ENCODE measurements around the gene TTLL11.

Gene TTLL11

GRCh38 chr9:121819428-121820231 lies 273.5 kb downstream of the TTLL11 start:
- DNase-seq (ENCODE audit: low spot score in 2 of 2) (no peak), ATAC-seq (no peak)
- H3K36me3 Mint-ChIP-seq = peaks cover 5% of the 10 kb centered on the region
- peaks cover 7% of the 10 kb centered on the region for H3K4me1 Mint-ChIP-seq
- no peaks in the 10 kb centered on the region for H3K9me3 Mint-ChIP-seq
- H3K27ac Mint-ChIP-seq = peak overlapping the region; percentile 48
- H3K4me3 Mint-ChIP-seq = no peak overlapping the region

GRCh38 chr9:121818841-121819427 lies 274.2 kb downstream of the TTLL11 start:
- Mint-ChIP-seq H3K4me1 (peaks cover 7% of the 10 kb centered on the region), H3K27ac (no peak overlapping the region), H3K4me3 (no peak overlapping the region), H3K36me3 (peaks cover 5% of the 10 kb centered on the region), H3K9me3 (no peaks in the 10 kb centered on the region)
- ATAC-seq (no peak), DNase-seq (ENCODE audit: low spot score in 2 of 2) (no peak)

- ATAC-seq = no peak
Observed at GRCh38 chr9:121818016-121818661, 275.0 kb downstream of the TTLL11 start.

DNA sequence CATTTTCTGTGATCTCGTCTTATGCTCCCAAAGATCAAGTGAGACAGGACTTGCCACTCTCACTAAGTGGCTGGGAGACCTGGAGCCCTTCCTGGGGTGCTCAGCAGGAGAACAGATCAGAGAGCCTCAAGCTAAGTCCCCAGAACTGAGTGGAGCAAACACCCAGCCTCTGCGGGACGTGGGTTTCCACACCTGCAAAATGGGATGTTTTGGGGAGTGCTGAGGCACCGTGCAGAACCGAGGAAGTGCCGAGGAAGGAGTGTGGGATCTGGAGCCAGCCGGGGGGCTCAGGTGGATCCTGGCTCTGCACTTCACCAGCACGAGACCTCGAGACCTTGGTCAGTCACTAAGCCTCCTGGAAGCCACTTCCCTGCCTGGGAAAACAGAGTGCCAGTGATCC lies 275.6 kb downstream of the TTLL11 start:
- Mint-ChIP-seq H3K9me3 (no peaks in the 10 kb centered on the region), H3K4me3 (no peak overlapping the region), H3K36me3 (peaks cover 5% of the 10 kb centered on the region), H3K4me1 (peaks cover 7% of the 10 kb centered on the region), H3K27ac (no peak overlapping the region)
- ATAC-seq (no peak), DNase-seq (ENCODE audit: low spot score in 2 of 2) (no peak)

More at GRCh38 chr9:121818016-121818661, 275.0 kb downstream of the TTLL11 start:
- Mint-ChIP-seq H3K36me3 (peaks cover 5% of the 10 kb centered on the region), H3K9me3 (no peaks in the 10 kb centered on the region), H3K4me3 (no peak overlapping the region), H3K4me1 (peaks cover 7% of the 10 kb centered on the region), H3K27ac (no peak overlapping the region)
- no peak for DNase-seq (ENCODE audit: low spot score in 2 of 2)

DNA sequence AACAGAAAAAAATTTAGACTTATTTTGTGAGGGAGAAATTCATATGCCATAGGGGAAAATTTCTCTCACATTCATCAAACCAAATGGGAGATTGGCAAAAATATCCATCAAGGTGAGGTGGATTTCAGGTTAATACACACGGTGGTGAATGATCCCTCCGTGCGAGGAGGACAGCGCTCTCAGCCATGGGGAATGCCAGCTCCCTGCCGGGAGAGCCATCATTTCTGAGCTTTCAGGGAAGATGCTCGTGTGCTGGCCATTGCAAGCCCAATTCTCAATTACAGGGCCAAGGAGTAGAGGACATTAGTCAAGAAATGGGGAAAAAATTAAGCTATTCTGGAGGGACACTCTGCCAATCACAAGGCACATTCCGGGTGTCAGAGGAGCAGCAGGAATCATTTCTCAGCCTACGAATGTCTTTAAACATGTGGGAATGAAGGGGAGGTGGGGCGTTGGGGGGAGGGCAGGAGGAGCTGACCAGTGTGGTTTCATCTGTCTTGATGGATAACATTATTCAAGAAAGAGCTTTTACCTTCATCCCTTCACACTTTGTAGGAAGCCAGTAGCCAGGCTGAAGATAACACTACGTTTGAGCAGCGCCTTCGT lies 276.2 kb downstream of the TTLL11 start:
- ATAC-seq (no peak), DNase-seq (ENCODE audit: low spot score in 2 of 2) (no peak)
- Mint-ChIP-seq H3K27ac (no peak overlapping the region), H3K9me3 (no peaks in the 10 kb centered on the region), H3K36me3 (peaks cover 5% of the 10 kb centered on the region), H3K4me3 (no peak overlapping the region), H3K4me1 (peaks cover 1% of the 10 kb centered on the region)

DNA sequence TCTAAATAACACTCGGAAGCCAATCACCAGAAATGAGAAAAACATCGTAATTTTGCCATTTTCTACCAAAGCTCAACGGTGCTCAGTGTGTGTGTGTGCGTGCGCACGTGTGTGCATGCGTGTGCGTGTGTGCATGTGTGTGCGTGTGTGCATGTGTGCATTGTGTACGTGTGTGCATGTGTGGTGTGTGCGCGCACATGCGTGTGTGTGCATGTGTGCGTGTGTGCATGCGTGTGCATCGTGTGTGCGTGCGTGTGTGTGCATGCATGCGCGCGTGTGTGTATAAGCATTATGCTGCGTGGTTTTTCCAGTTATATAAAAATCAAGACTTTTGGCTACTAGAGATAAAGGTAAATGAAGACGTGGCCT lies 276.7 kb downstream of the TTLL11 start:
- H3K9me3 Mint-ChIP-seq = no peaks in the 10 kb centered on the region
- no peak overlapping the region for H3K4me3 Mint-ChIP-seq
- no peak overlapping the region for H3K27ac Mint-ChIP-seq
- H3K36me3 Mint-ChIP-seq = peaks cover 3% of the 10 kb centered on the region
- ATAC-seq (no peak), DNase-seq (ENCODE audit: low spot score in 2 of 2) (no peak)
- no peaks in the 10 kb centered on the region for H3K4me1 Mint-ChIP-seq

DNA sequence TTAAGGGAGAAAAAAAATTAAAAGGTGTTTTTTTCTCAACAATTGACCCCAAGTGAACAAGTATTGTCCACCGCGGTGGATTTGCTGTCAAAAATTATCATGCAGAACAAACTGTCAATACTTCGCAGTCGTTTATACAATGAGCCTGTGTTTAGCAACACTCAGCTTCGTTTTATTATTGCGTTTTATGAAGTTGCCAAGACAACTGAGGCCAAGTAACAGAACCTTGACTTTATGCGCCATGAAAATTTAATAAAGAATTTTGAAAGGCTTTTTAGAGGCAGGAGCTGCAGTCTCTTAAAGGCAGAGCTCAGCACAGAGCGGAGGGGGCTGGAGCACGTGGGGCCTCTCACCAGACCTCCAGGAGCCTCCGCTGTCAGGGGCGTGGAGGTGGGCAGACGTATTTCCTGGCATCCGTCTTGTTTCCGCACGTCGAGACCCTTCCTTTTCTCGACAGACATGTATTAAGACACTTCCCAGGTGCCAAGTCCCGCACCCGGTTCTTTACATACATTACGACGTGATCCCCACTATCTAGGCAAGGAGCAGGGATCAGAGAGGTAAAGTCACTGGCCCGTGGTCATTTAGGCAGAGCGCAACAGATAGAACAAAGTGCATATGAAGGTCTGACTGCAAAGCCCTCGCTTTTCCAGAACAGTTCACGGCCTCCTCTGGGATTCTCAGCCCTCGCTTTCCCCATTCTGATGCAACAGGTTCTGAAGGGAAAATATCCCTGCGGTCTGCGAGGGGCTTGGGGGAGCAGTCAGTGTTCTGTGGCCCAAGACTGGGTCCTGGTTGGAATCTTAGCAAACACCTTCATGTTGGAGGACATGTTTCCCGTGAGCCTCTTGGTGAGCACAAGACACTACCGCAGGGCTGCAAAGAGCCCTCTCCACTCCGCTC lies 277.3 kb downstream of the TTLL11 start:
- no peak for ATAC-seq
- Mint-ChIP-seq H3K4me1 (no peaks in the 10 kb centered on the region), H3K27ac (no peak overlapping the region), H3K36me3 (no peaks in the 10 kb centered on the region), H3K9me3 (no peaks in the 10 kb centered on the region), H3K4me3 (no peak overlapping the region)
- no peak for DNase-seq (ENCODE audit: low spot score in 2 of 2)

GRCh38 chr9:121815084-121815483 lies 278.0 kb downstream of the TTLL11 start:
- H3K27ac Mint-ChIP-seq = no peak overlapping the region

GRCh38 chr9:121814594-121814993 lies 278.5 kb downstream of the TTLL11 start:
- H3K27ac Mint-ChIP-seq = no peak overlapping the region
- no peak for DNase-seq (ENCODE audit: low spot score in 2 of 2)
- no peaks in the 10 kb centered on the region for H3K36me3 Mint-ChIP-seq
- ATAC-seq = no peak
- H3K9me3 Mint-ChIP-seq = no peaks in the 10 kb centered on the region
- no peak overlapping the region for H3K4me3 Mint-ChIP-seq
- no peaks in the 10 kb centered on the region for H3K4me1 Mint-ChIP-seq

More at GRCh38 chr9:121815084-121815483, 278.0 kb downstream of the TTLL11 start:
- H3K9me3 Mint-ChIP-seq = no peaks in the 10 kb centered on the region
- H3K36me3 Mint-ChIP-seq = no peaks in the 10 kb centered on the region
- H3K4me3 Mint-ChIP-seq = no peak overlapping the region
- no peak for ATAC-seq
- DNase-seq (ENCODE audit: low spot score in 2 of 2) = no peak
- H3K4me1 Mint-ChIP-seq = no peaks in the 10 kb centered on the region

- H3K27ac Mint-ChIP-seq = no peak overlapping the region
- ATAC-seq (no peak), DNase-seq (ENCODE audit: low spot score in 2 of 2) (no peak)
- no peak overlapping the region for H3K4me3 Mint-ChIP-seq
- H3K9me3 Mint-ChIP-seq = no peaks in the 10 kb centered on the region
- no peaks in the 10 kb centered on the region for H3K36me3 Mint-ChIP-seq
- no peaks in the 10 kb centered on the region for H3K4me1 Mint-ChIP-seq
Observed at GRCh38 chr9:121813519-121814210, 279.4 kb downstream of the TTLL11 start.

GRCh38 chr9:121812159-121812735 lies 280.9 kb downstream of the TTLL11 start:
- Mint-ChIP-seq H3K4me3 (no peak overlapping the region), H3K9me3 (no peaks in the 10 kb centered on the region), H3K36me3 (no peaks in the 10 kb centered on the region), H3K4me1 (no peaks in the 10 kb centered on the region), H3K27ac (no peak overlapping the region)
- no peak for DNase-seq (ENCODE audit: low spot score in 2 of 2)
- ATAC-seq = no peak

DNA sequence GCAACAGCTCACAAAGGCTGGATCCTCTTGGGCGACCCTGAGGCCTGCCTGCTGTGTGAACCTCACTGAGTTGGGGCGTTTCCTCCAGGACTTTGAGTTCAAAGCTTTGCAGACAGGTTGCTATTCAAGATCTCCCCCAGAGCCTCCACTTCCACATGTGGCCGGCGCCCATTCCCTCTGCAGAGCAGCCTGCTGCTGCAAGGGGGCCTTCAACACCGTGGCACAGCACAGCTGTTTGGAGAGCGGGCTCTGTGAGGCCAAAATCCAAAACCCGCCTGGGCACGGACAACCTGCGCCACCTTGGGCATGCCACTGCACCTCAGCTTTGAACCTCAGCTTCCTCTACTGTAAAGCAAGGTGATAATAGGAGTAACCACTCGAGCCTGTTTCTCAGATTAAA lies 281.4 kb downstream of the TTLL11 start:
- no peaks in the 10 kb centered on the region for H3K36me3 Mint-ChIP-seq
- H3K9me3 Mint-ChIP-seq = no peaks in the 10 kb centered on the region
- no peak for ATAC-seq
- no peak overlapping the region for H3K4me3 Mint-ChIP-seq
- no peak for DNase-seq (ENCODE audit: low spot score in 2 of 2)
- H3K27ac Mint-ChIP-seq = no peak overlapping the region
- H3K4me1 Mint-ChIP-seq = no peaks in the 10 kb centered on the region

DNA sequence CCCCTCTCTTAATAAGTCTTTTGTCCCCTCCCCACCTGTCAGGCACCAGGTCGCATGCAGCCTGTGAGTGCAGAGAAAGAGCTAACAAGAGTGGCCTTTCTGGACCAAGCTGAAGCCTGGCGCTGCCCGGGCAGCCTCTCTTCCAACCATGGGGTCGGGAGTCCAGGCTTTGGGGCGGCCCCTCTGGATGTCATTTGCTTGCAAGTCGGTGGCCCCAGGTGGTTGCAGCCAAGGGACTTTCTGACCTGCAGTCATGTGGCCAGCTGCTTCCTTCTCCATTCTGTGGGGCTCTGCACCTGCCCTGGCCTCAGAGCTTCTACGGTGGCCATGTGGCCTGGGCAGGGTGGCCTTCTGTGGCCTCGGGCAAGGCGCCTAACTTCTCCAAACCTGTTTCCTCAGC lies 282.0 kb downstream of the TTLL11 start:
- no peak overlapping the region for H3K4me3 Mint-ChIP-seq
- ATAC-seq = no peak
- H3K27ac Mint-ChIP-seq = no peak overlapping the region
- no peak for DNase-seq (ENCODE audit: low spot score in 2 of 2)
- H3K4me1 Mint-ChIP-seq = no peaks in the 10 kb centered on the region
- H3K9me3 Mint-ChIP-seq = no peaks in the 10 kb centered on the region
- no peaks in the 10 kb centered on the region for H3K36me3 Mint-ChIP-seq

DNA sequence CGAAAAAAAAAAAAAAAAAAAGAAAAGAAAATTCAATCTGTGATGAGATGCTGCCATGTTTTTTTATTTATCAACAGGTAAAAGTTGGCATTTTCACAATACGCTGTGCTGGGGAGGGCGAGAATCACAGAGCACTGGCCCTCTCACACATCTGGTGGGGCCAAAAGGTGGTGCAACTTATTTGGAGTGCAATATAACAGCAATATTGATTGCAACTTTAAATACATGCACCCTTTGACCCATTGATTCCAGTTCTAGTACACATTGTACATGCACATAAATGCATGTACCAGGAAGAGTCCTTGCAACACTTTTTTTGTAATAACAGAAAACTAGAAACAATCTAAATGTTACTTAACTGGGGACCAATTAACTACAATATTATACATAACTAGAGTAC lies 282.6 kb downstream of the TTLL11 start:
- ATAC-seq = no peak
- no peak overlapping the region for H3K4me3 Mint-ChIP-seq
- no peaks in the 10 kb centered on the region for H3K36me3 Mint-ChIP-seq
- H3K9me3 Mint-ChIP-seq = no peaks in the 10 kb centered on the region
- H3K27ac Mint-ChIP-seq = no peak overlapping the region
- no peak for DNase-seq (ENCODE audit: low spot score in 2 of 2)
- H3K4me1 Mint-ChIP-seq = no peaks in the 10 kb centered on the region

Measured in stimulated activated effector memory CD8-positive, alpha-beta T cell treated with anti-CD3 and anti-CD28 coated beads, Interleukin-12 subunit alpha, Interleukin-12 subunit beta, amount 100 ng/mL, for 72 hours (primary cell).